Loucy (cell line): Measurements from ENCODE around the gene PRM3.

ENCODE experiments used
- H2AFZ ChIP-seq: fragments of 200-600 bp; sonication (generic); 2 replicates; pipeline ENCODE4 v1.6.0; 2016; ENCODE audit warnings: antibody characterized with exemption, mild to moderate bottlenecking, low read length, moderate library complexity
- H3F3A ChIP-seq: fragments of 200-600 bp; 2 replicates; pipeline ENCODE4 v1.6.0; 2016; ENCODE audit warnings: antibody characterized with exemption, low read depth, mild to moderate bottlenecking
- H3K27me3 ChIP-seq: fragments of 200-600 bp; sonication (generic); 2 replicates; pipeline ENCODE4 v1.6.1; 2014; ENCODE audit warnings: low read length, mild to moderate bottlenecking; ENCODE audit not compliant: insufficient read depth, poor library complexity, severe bottlenecking
- H3K36me3 ChIP-seq: fragments of 200-600 bp; sonication (generic); 2 replicates; pipeline ENCODE4 v1.6.1; 2016; ENCODE audit warnings: low read length; ENCODE audit not compliant: insufficient read depth
- H3K4me1 ChIP-seq: fragments of 200-600 bp; sonication (generic); 2 replicates; pipeline ENCODE4 v1.5.1; 2014; ENCODE audit warnings: low read length, mild to moderate bottlenecking; ENCODE audit not compliant: insufficient read depth, poor library complexity, severe bottlenecking
- H3K4me2 ChIP-seq: fragments of 200-600 bp; sonication (generic); 2 replicates; pipeline ENCODE4 v1.6.0; 2014; ENCODE audit warnings: antibody characterized with exemption, low read length, low read depth, mild to moderate bottlenecking; ENCODE audit not compliant: poor library complexity, severe bottlenecking
- H3K4me3 ChIP-seq: fragments of 200-600 bp; sonication (generic); 2 replicates; pipeline ENCODE4 v1.5.1; 2014; ENCODE audit warnings: low read length, mild to moderate bottlenecking, mixed read lengths; ENCODE audit not compliant: poor library complexity, severe bottlenecking
- H3K79me2 ChIP-seq: fragments of 200-600 bp; sonication (generic); 2 replicates; pipeline ENCODE4 v1.6.1; 2014; ENCODE audit warnings: low read length; ENCODE audit not compliant: insufficient read depth
- H3K9ac ChIP-seq: fragments of 200-600 bp; sonication (generic); 2 replicates; pipeline ENCODE4 v1.6.0; 2014; ENCODE audit warnings: mild to moderate bottlenecking, low read depth, low read length, moderate library complexity; ENCODE audit not compliant: poor library complexity, severe bottlenecking
- H3K9me2 ChIP-seq: fragments of 200-600 bp; sonication (generic); replicated peaks from 2 replicates; pipeline ENCODE4 v1.6.1; 2016; ENCODE audit warnings: low read depth, low read length, mixed read lengths
- H3K9me3 ChIP-seq: fragments of 200-600 bp; sonication (generic); 2 replicates; pipeline ENCODE4 v1.6.1; 2014; ENCODE audit warnings: mild to moderate bottlenecking, antibody characterized with exemption, low read length, low read depth; ENCODE audit not compliant: insufficient read depth
- H4K20me1 ChIP-seq: fragments of 200-600 bp; sonication (generic); 2 replicates; pipeline ENCODE4 v1.6.0; 2014; ENCODE audit warnings: antibody characterized with exemption, low read length, mild to moderate bottlenecking; ENCODE audit not compliant: insufficient read depth, poor library complexity, severe bottlenecking
- EZH2phosphoT487 ChIP-seq: fragments of 200-600 bp; IDR thresholded peaks from 2 replicates; pipeline ENCODE4 v1.6.1; 2018; ENCODE audit warnings: antibody characterized with exemption, mild to moderate bottlenecking, moderate library complexity, borderline replicate concordance
- TF ChIP-seq, protein P1 (sequence below): fragments of 200-600 bp; sonication (generic); conservative IDR thresholded peaks from 2 replicates; pipeline ENCODE4 v1.5.1; 2014; ENCODE audit warnings: mild to moderate bottlenecking, antibody characterized with exemption, low read length

Gene PRM3

DNA sequence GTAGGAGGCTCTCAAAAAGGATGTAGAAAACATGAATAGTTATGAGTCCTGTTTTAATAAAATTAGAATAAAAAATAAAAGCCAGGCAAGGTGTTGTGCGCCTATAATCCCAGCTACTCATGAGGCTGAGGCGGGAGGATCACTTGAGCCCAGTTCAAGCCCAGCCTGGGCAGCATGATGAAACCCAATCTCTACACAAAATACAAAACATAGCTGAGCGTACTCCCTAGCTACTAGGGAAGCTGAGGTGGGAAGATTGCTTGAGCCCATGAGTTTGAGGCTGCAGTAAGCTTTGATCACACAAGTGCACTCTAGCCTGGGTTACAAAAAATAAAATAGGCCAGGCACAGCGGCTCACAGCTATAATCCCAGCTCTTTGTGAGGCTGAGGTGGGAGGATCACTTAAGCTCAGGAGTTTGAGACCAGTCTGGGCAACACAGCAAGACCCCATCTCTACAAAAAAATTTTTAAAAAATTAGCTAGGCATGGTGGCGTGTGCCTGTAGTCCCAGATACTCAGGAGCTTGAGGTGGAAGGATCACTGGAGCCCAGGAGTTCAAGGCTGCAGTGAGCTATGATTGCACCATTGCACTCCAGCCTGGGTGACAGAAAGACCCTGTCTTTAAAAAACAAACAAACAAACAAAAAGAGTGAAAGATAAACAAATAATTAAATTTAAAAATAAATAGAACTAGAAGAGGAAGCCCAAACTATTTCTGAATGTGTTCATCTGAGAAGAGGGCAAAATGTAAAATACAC, 24.9 kb upstream of the PRM3 start:
- no peaks in the 10 kb centered on the region for H3K36me3 ChIP-seq
- no peaks in the 10 kb centered on the region for H3K9me3 ChIP-seq
- no peaks in the 10 kb centered on the region for H4K20me1 ChIP-seq
- no peaks in the 10 kb centered on the region for H3K79me2 ChIP-seq
- H3K27me3 ChIP-seq, result no peaks in the 10 kb centered on the region
- H3F3A ChIP-seq, result no peaks in the 10 kb centered on the region
- H2AFZ ChIP-seq, result peak overlapping the region; percentile 83; the same call in 1 of the 2 replicates
- peak overlapping the region; percentile 72 for H3K4me2 ChIP-seq
- peak overlapping the region; percentile 40 for H3K4me3 ChIP-seq
- peak overlapping the region; percentile 54 for H3K9ac ChIP-seq
- H3K4me1 ChIP-seq, result peaks cover 22% of the 10 kb centered on the region
- H3K9me2 ChIP-seq, result no peaks in the 10 kb centered on the region
- TF ChIP-seq, protein P1, sequence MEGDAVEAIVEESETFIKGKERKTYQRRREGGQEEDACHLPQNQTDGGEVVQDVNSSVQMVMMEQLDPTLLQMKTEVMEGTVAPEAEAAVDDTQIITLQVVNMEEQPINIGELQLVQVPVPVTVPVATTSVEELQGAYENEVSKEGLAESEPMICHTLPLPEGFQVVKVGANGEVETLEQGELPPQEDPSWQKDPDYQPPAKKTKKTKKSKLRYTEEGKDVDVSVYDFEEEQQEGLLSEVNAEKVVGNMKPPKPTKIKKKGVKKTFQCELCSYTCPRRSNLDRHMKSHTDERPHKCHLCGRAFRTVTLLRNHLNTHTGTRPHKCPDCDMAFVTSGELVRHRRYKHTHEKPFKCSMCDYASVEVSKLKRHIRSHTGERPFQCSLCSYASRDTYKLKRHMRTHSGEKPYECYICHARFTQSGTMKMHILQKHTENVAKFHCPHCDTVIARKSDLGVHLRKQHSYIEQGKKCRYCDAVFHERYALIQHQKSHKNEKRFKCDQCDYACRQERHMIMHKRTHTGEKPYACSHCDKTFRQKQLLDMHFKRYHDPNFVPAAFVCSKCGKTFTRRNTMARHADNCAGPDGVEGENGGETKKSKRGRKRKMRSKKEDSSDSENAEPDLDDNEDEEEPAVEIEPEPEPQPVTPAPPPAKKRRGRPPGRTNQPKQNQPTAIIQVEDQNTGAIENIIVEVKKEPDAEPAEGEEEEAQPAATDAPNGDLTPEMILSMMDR, result no peak
- TF ChIP-seq EZH2phosphoT487, result no peak

GRCh38 chr16:11297492-11298142, 24.2 kb upstream of the PRM3 start:
- no peaks in the 10 kb centered on the region for H3K27me3 ChIP-seq
- H3F3A ChIP-seq, result no peaks in the 10 kb centered on the region
- peaks cover 18% of the 10 kb centered on the region for H3K4me1 ChIP-seq
- H3K4me3 ChIP-seq, result peak overlapping the region; percentile 53
- H4K20me1 ChIP-seq, result no peaks in the 10 kb centered on the region
- no peaks in the 10 kb centered on the region for H3K36me3 ChIP-seq
- no peaks in the 10 kb centered on the region for H3K9me2 ChIP-seq
- no peaks in the 10 kb centered on the region for H3K9me3 ChIP-seq
- peak overlapping the region; percentile 83 for H2AFZ ChIP-seq
- peak overlapping the region; percentile 54 for H3K9ac ChIP-seq
- peak overlapping the region; percentile 72 for H3K4me2 ChIP-seq
- H3K79me2 ChIP-seq, result no peaks in the 10 kb centered on the region
- TF ChIP-seq EZH2phosphoT487, result no peak
- TF ChIP-seq, protein P1, result no peak; the same call in 1 of the 2 replicates

DNA sequence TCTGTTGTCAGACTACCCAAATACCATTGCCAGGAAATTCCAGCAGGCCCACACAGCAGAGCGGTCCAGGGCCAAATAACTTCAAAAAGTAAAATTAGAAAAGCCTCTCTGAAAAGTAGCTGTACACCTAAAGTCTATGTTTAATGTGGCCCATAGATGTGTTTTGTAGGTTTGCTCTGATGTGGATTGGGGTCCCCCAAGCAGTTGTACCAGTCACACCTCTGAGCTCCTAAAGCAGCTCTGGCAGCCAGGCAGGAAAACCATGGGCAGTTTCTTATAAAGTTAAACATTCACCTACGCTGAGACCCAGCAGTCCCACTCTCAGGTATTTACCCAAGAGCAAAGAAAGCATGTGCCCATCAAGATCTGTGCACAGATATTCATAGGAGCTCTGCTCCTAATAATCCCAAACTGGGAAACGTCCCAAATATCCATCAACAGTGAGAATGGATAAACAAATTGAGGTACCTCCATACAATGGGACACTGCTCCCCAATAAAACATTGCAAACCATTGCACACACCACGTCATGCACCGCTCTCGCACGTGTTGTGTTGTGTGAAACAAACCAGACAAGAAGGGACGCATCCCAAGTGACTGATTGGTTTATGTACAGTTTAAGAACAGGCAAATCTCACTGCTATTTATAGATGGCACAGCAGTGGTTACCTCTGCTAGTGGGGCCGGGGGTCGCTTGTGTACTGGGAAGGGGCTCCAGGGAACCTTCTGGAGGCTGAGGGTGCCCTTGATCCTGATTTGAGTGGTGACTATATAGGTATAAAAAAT, 23.5 kb upstream of the PRM3 start:
- TF ChIP-seq EZH2phosphoT487, result no peak
- TF ChIP-seq, protein P1, result no peak
- Histone ChIP-seq H3K4me2 (peak overlapping the region; percentile 72), H3K9me2 (no peaks in the 10 kb centered on the region), H3K27me3 (no peaks in the 10 kb centered on the region), H3K36me3 (no peaks in the 10 kb centered on the region), H3F3A (no peaks in the 10 kb centered on the region), H3K4me3 (peak overlapping the region; percentile 53), H4K20me1 (no peaks in the 10 kb centered on the region), H3K9me3 (no peaks in the 10 kb centered on the region), H3K4me1 (peaks cover 18% of the 10 kb centered on the region), H3K9ac (peak overlapping the region; percentile 48), H2AFZ (no peak overlapping the region), H3K79me2 (no peaks in the 10 kb centered on the region)
